NCI-H1417 (cell line): ENCODE measurements around the gene FSTL5.

Source experiments
- DNase-seq, 3 experiments: peaks; one replicate each; lab custom pipeline; 2025; lab: John Stamatoyannopoulos, UW

The FSTL5 gene

GRCh38 chr4:161704653-161705052 is 459.1 kb downstream of the FSTL5 start:
- no peak for DNase-seq

- no peak for DNase-seq
Measured at GRCh38 chr4:161704040-161704439, 459.8 kb downstream of the FSTL5 start.

- no peak for DNase-seq
Measured at GRCh38 chr4:161702287-161702686, 461.5 kb downstream of the FSTL5 start.

- no peak for DNase-seq
Measured at GRCh38 chr4:161696944-161697343, 466.9 kb downstream of the FSTL5 start.

- DNase-seq: no peak
Measured at GRCh38 chr4:161680146-161680545, 483.7 kb downstream of the FSTL5 start.

- DNase-seq: no peak
Measured at GRCh38 chr4:161664740-161665139, 499.1 kb downstream of the FSTL5 start.

GRCh38 chr4:161663844-161664243 is 500.0 kb downstream of the FSTL5 start:
- DNase-seq: no peak

GRCh38 chr4:161658676-161659075 is 505.1 kb downstream of the FSTL5 start:
- DNase-seq: no peak

GRCh38 chr4:161657616-161658015 is 506.2 kb downstream of the FSTL5 start:
- DNase-seq: no peak

- no peak for DNase-seq
Measured at GRCh38 chr4:161656594-161656993, 507.2 kb downstream of the FSTL5 start.

GRCh38 chr4:161655148-161655547 is 508.7 kb downstream of the FSTL5 start:
- no peak for DNase-seq

GRCh38 chr4:161653697-161654096 is 510.1 kb downstream of the FSTL5 start:
- DNase-seq: no peak

- DNase-seq: no peak
Measured at GRCh38 chr4:161651586-161651985, 512.2 kb downstream of the FSTL5 start.

GRCh38 chr4:161650812-161651211 is 513.0 kb downstream of the FSTL5 start:
- no peak for DNase-seq

GRCh38 chr4:161647757-161648156 is 516.0 kb downstream of the FSTL5 start:
- no peak for DNase-seq

GRCh38 chr4:161642708-161643107 is 521.1 kb downstream of the FSTL5 start:
- peak in 1 of 3 experiments; percentile 17 for DNase-seq

GRCh38 chr4:161629694-161630441 is 533.9 kb downstream of the FSTL5 start:
- DNase-seq: no peak

- no peak for DNase-seq
Measured at GRCh38 chr4:161604516-161605300, 559.1 kb downstream of the FSTL5 start.

GRCh38 chr4:161601011-161601410 is 562.8 kb downstream of the FSTL5 start:
- DNase-seq: no peak

- DNase-seq: no peak
Measured at GRCh38 chr4:161595230-161595771, 568.5 kb downstream of the FSTL5 start.

- no peak for DNase-seq
Measured at GRCh38 chr4:161585011-161585410, 578.8 kb downstream of the FSTL5 start.

GRCh38 chr4:161583549-161583948 is 580.3 kb downstream of the FSTL5 start:
- DNase-seq: no peak
